ENCODE results near the gene NLRP3. TPM values are rescaled to one million over a fixed set of nuclear protein-coding genes. Genes with fewer than 3 reads are reported as not detected.

The NLRP3 gene
- total RNA-seq, 3 donors from 2014 or later: 0.55 to 1.5 (median 0.89) TPM

- TF ChIP-seq CTCF (IDR thresholded peaks at IDR 0.05): no peak
- H3K4me1 ChIP-seq (ENCODE audit: low read depth): no peaks in the 10 kb centered on the region
- H3K36me3 ChIP-seq (ENCODE audit: low read depth): no peaks in the 10 kb centered on the region
- no peak overlapping the region for H3K4me3 ChIP-seq
- no peak for DNase-seq
- intact Hi-C loops (cut with DNase I, micrococcal nuclease): no loop called here
- no peaks in the 10 kb centered on the region for H3K9me3 ChIP-seq
- peak; percentile 18 for ATAC-seq
Measured at GRCh38 chr1:247409869-247410544, 6.0 kb upstream of the NLRP3 start.

- Histone ChIP-seq H3K36me3 (ENCODE audit: low read depth) (no peaks in the 10 kb centered on the region), H3K4me1 (ENCODE audit: low read depth) (no peaks in the 10 kb centered on the region), H3K9me3 (no peaks in the 10 kb centered on the region), H3K4me3 (no peak overlapping the region)
- intact Hi-C loops (cut with DNase I, micrococcal nuclease): no loop called here
- TF ChIP-seq CTCF (IDR thresholded peaks at IDR 0.05): no peak
- no peak for DNase-seq
- no peak for ATAC-seq
Measured at GRCh38 chr1:247411621-247412327, 4.2 kb upstream of the NLRP3 start.

- intact Hi-C loops (cut with DNase I, micrococcal nuclease): no loop called here
- H3K9me3 ChIP-seq: no peaks in the 10 kb centered on the region
- no peak overlapping the region for H3K4me3 ChIP-seq
- TF ChIP-seq CTCF (IDR thresholded peaks at IDR 0.05): no peak
- H3K4me1 ChIP-seq (ENCODE audit: low read depth): no peaks in the 10 kb centered on the region
- no peak for DNase-seq
- no peak for ATAC-seq
- H3K36me3 ChIP-seq (ENCODE audit: low read depth): no peaks in the 10 kb centered on the region
Measured at GRCh38 chr1:247417831-247418230, 1.9 kb downstream of the NLRP3 start.

DNA sequence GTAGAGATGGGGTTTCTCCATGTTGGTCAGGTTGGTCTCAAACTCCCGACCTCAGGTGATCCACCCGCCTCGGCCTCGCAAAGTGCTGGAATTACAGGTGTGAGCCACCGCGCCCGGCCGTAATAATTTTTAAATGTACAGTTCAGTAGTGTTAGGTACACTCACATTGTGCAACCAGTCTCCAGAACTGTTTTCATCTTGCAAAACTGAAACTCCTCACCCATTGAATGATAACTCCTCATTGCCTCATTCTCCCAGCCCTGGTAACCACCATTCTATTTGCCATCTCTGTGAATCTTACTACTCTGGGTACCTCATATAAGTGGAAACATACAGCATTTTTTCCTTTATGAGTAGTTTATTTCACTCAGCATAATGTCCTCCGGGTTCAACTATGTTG lies 3.4 kb downstream of the NLRP3 start:
- no peak for DNase-seq
- no peak for TF ChIP-seq CTCF (IDR thresholded peaks at IDR 0.05)
- H3K4me1 ChIP-seq (ENCODE audit: low read depth): no peaks in the 10 kb centered on the region
- ATAC-seq: no peak
- intact Hi-C loops (cut with DNase I, micrococcal nuclease): no loop called here
- no peak overlapping the region for H3K4me3 ChIP-seq
- H3K9me3 ChIP-seq: no peaks in the 10 kb centered on the region
- H3K36me3 ChIP-seq (ENCODE audit: low read depth): no peaks in the 10 kb centered on the region

DNA sequence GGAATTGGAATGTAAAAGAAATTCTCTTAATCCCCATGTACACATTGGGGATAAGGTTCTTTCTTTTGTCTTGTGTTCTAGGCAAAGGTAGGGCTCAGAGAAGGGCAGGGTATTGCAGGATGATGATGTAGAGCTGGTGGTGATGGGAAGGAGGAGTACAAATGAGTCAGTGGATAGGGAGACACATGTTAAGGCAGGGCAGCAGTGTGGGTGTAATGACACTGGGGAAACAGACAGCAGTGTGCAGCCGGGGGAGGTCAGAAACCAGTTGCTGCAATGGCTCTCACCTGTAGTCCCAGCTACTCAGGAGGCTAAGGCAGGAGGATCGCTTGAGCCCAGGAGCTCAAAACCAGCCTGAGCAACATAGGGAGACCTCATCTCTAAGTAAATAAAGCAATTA lies 5.1 kb downstream of the NLRP3 start:
- H3K9me3 ChIP-seq: no peaks in the 10 kb centered on the region
- no peak for TF ChIP-seq CTCF (IDR thresholded peaks at IDR 0.05)
- no peak overlapping the region for H3K4me3 ChIP-seq
- intact Hi-C loops (cut with DNase I, micrococcal nuclease): no loop called here
- ATAC-seq (no peak), DNase-seq (no peak)
- H3K36me3 ChIP-seq (ENCODE audit: low read depth): no peaks in the 10 kb centered on the region
- H3K4me1 ChIP-seq (ENCODE audit: low read depth): no peaks in the 10 kb centered on the region
